ENCODE results near the gene CELSR2.

The CELSR2 gene

DNA sequence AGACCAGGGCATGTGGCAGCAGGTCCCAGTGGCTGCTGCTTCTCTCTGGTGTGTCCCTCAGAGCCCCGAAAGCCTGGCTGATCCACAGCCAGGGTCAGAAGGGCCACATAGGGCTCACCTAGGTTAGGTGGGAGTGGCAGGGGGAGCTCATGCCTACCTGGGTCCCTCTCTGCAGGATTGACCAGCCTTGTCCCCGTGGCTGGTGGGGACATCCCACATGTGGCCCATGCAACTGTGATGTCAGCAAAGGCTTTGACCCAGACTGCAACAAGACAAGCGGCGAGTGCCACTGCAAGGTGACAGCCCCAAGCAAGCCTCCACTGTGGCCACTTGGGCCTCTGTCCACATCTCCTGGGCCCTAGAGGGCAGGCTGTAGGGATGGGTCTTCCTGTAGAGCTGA is 15.7 kb downstream of the CELSR2 start:
- no peak for DNase-seq (ENCODE audit: low read depth)

GRCh38 chr1:109265741-109266330 is 16.5 kb downstream of the CELSR2 start:
- DNase-seq (ENCODE audit: low read depth) = no peak

- DNase-seq (ENCODE audit: low read depth) = no peak
Observed at GRCh38 chr1:109266965-109267364, 17.6 kb downstream of the CELSR2 start.

DNA sequence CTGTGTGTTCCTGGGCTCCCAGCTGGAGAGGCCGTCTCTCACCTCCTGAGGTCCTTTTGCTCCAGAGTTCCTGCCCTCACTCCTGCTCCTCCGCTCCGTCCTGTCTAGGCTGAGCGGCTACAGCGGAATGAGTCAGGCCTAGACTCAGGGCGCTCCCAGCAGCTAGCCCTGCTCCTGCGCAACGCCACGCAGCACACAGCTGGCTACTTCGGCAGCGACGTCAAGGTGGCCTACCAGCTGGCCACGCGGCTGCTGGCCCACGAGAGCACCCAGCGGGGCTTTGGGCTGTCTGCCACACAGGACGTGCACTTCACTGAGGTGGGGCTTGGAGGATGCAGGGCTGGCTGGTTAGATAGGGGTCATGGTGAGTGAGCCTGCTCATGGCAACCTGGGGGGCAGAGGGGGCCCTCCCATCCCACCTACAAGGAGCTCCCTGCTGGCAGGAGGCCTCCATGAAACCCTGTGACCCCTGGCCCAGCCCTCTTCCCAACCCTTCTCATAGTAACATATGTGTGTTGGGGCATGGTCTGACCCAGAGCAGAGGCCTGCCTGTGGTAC is 18.5 kb downstream of the CELSR2 start:
- DNase-seq (ENCODE audit: low read depth) = no peak

- DNase-seq (ENCODE audit: low read depth) = no peak
Observed at GRCh38 chr1:109268431-109269211, 19.3 kb downstream of the CELSR2 start.

- no peak for DNase-seq (ENCODE audit: low read depth)
Observed at GRCh38 chr1:109269212-109269980, 20.1 kb downstream of the CELSR2 start.

- no peak for DNase-seq (ENCODE audit: low read depth)
Observed at GRCh38 chr1:109269981-109270622, 20.8 kb downstream of the CELSR2 start.

GRCh38 chr1:109270623-109271317 is 21.4 kb downstream of the CELSR2 start:
- no peak for DNase-seq (ENCODE audit: low read depth)

GRCh38 chr1:109271458-109271857 is 22.1 kb downstream of the CELSR2 start:
- no peak for DNase-seq (ENCODE audit: low read depth)

GRCh38 chr1:109272021-109272799 is 22.9 kb downstream of the CELSR2 start:
- DNase-seq (ENCODE audit: low read depth) = no peak

DNA sequence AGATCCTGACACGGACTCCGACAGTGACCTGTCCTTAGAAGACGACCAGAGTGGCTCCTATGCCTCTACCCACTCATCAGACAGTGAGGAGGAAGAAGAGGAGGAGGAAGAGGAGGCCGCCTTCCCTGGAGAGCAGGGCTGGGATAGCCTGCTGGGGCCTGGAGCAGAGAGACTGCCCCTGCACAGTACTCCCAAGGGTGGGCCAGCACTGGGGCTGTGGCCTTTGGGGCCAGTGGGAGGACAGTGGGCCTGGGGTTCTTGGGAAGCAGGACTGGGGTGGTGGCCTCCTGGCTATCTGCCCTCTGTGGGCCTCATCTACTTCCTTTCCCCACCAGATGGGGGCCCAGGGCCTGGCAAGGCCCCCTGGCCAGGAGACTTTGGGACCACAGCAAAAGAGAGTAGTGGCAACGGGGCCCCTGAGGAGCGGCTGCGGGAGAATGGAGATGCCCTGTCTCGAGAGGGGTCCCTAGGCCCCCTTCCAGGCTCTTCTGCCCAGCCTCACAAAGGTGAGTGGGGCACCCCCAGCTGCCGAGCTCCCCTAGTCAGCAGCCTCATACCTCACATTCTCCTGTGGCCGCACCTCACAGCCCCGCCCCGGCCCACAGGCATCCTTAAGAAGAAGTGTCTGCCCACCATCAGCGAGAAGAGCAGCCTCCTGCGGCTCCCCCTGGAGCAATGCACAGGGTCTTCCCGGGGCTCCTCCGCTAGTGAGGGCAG is 23.6 kb downstream of the CELSR2 start:
- no peak for DNase-seq (ENCODE audit: low read depth)

- DNase-seq (ENCODE audit: low read depth) = no peak
Observed at GRCh38 chr1:109273570-109274288, 24.4 kb downstream of the CELSR2 start.

DNA sequence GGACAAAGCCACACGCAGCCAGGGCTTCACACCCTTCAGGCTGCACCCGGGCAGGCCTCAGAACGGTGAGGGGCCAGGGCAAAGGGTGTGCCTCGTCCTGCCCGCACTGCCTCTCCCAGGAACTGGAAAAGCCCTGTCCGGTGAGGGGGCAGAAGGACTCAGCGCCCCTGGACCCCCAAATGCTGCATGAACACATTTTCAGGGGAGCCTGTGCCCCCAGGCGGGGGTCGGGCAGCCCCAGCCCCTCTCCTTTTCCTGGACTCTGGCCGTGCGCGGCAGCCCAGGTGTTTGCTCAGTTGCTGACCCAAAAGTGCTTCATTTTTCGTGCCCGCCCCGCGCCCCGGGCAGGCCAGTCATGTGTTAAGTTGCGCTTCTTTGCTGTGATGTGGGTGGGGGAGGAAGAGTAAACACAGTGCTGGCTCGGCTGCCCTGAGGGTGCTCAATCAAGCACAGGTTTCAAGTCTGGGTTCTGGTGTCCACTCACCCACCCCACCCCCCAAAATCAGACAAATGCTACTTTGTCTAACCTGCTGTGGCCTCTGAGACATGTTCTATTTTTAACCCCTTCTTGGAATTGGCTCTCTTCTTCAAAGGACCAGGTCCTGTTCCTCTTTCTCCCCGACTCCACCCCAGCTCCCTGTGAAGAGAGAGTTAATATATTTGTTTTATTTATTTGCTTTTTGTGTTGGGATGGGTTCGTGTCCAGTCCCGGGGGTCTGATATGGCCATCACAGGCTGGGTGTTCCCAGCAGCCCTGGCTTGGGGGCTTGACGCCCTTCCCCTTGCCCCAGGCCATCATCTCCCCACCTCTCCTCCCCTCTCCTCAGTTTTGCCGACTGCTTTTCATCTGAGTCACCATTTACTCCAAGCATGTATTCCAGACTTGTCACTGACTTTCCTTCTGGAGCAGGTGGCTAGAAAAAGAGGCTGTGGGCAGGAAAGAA is 25.5 kb downstream of the CELSR2 start:
- DNase-seq (ENCODE audit: low read depth) = no peak

- DNase-seq (ENCODE audit: low read depth) = no peak
Observed at GRCh38 chr1:109275706-109276345, 26.5 kb downstream of the CELSR2 start.

- DNase-seq (ENCODE audit: low read depth) = peak; percentile 46
Observed at GRCh38 chr1:109277434-109278204, 28.3 kb downstream of the CELSR2 start.

DNA sequence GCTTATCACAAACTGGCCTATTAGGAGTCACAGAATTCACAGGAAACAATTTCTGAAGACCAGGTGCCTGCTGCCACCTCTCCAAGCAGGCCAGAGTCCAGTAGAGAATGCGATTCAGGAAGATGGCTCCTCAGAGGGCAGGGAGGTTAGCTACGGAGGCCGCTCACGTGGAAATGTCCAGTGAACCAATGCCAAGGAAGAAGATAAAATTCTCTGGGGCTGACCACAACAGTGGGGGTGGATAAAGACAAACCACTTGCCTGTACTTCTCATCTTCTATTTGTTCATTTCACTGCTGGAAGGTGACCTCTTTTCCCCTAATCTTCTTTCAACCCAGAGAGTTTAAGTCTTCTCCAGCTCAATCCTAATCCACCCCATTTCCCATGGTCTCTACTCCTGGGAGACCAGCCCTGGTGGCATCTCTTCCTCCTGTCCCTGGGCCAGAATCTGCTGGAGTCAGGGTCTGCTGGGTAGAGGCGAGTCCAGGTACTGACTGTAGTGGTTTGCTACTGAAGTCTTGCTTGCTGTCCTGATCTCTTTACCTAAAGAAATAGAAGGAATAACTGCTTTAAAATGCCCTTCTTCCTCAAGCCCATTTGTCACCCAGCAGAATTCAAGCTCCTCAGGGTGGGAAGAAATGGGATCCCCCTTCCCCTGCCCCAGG is 30.4 kb downstream of the CELSR2 start:
- DNase-seq (ENCODE audit: low read depth) = no peak

Measured in stimulated activated CD8-positive, alpha-beta memory T cell treated with anti-CD3 and anti-CD28 coated beads, Interleukin-7, amount 100 ng/mL, for 24 hours (primary cell).